Liver (tissue), 9 donors: ENCODE data around the gene SDK2. TPM values are rescaled to one million over a fixed set of nuclear protein-coding genes. Genes with fewer than 3 reads are reported as not detected.

Experiments used
- DNase-seq: peaks from one replicate; pipeline ENCODE4 v3.0.0-alpha.2; 2017; ENCODE audit warnings: low spot score
- H3K27ac ChIP-seq, 2 donors: one replicate each; pipeline ENCODE4 v1.7.0; 2013; ENCODE audit warnings: inconsistent platforms in 2 of 2, low read length in 2 of 2, control low read depth in 1 of 2, low read depth in 1 of 2, mild to moderate bottlenecking in 1 of 2
- H3K27me3 ChIP-seq, 4 donors: one replicate each; pipeline versions ENCODE4 v1.6.1 to v1.7.0; 2013; ENCODE audit warnings: low read length in 3 of 4, inconsistent platforms in 1 of 4, mild to moderate bottlenecking in 1 of 4, moderate library complexity in 1 of 4; ENCODE audit not compliant: control insufficient read depth in 4 of 4, insufficient read depth in 4 of 4
- H3K36me3 ChIP-seq, 4 donors: one replicate each; pipeline versions ENCODE4 v1.6.1 to v1.7.0; 2013; ENCODE audit warnings: low read length in 3 of 4, mild to moderate bottlenecking in 3 of 4, low read depth in 1 of 4, moderate library complexity in 1 of 4; ENCODE audit not compliant: control insufficient read depth in 4 of 4, insufficient read depth in 3 of 4
- H3K4me1 ChIP-seq, 4 donors: one replicate each; pipeline versions ENCODE4 v1.6.1 to v1.7.0; 2013; ENCODE audit warnings: low read length in 3 of 4, mild to moderate bottlenecking in 3 of 4, moderate library complexity in 1 of 4; ENCODE audit not compliant: control insufficient read depth in 4 of 4, insufficient read depth in 4 of 4
- H3K4me3 ChIP-seq, 3 donors: one replicate each; pipeline versions ENCODE4 v1.6.1 to v1.7.0; 2013; ENCODE audit warnings: low read length in 3 of 3, control low read depth in 1 of 3, low read depth in 1 of 3, mild to moderate bottlenecking in 1 of 3
- H3K9ac ChIP-seq, 2 donors: one replicate each; pipeline ENCODE4 v1.7.0; 2013; ENCODE audit warnings: low read length in 2 of 2, mild to moderate bottlenecking in 2 of 2, moderate library complexity in 2 of 2, control low read depth in 1 of 2, low read depth in 1 of 2
- H3K9me3 ChIP-seq, 4 donors: one replicate each; pipeline versions ENCODE4 v1.6.1 to v1.7.0; 2013; ENCODE audit warnings: low read length in 3 of 4; ENCODE audit not compliant: control insufficient read depth in 4 of 4
- EGR1 ChIP-seq, 2 donors: IDR thresholded peaks; 2 replicates each; pipeline ENCODE4 v1.6.1; 2016 to 2018; ENCODE audit warnings: antibody characterized with exemption in 2 of 2, low read depth in 2 of 2
- FOXA1 ChIP-seq: IDR thresholded peaks from 2 replicates; pipeline ENCODE4 v1.6.1; 2016; ENCODE audit warnings: antibody characterized with exemption
- FOXA2 ChIP-seq: IDR thresholded peaks from 2 replicates; pipeline ENCODE4 v1.6.1; 2016; ENCODE audit warnings: antibody characterized with exemption
- GABPA ChIP-seq, 2 donors: IDR thresholded peaks in 1 of 2; conservative IDR thresholded peaks in 1 of 2; 2 replicates each; pipeline ENCODE4 v1.6.1; 2016; ENCODE audit warnings: antibody characterized with exemption in 2 of 2, mild to moderate bottlenecking in 1 of 2, moderate library complexity in 1 of 2
- HNF4A ChIP-seq, 2 donors: conservative IDR thresholded peaks; 2 replicates each; pipeline ENCODE4 v1.6.1; 2016; ENCODE audit warnings: antibody characterized with exemption in 2 of 2, mild to moderate bottlenecking in 2 of 2
- HNF4G ChIP-seq: IDR thresholded peaks from 2 replicates; pipeline ENCODE4 v1.6.1; 2016; ENCODE audit warnings: antibody characterized with exemption
- JUND ChIP-seq, 2 donors: IDR thresholded peaks; 2 replicates each; pipeline ENCODE4 v1.6.1; 2016; ENCODE audit warnings: antibody characterized with exemption in 2 of 2
- MAX ChIP-seq: IDR thresholded peaks from 2 replicates; pipeline ENCODE4 v1.6.1; 2016; ENCODE audit warnings: antibody characterized with exemption
- NR2F2 ChIP-seq: IDR thresholded peaks from 2 replicates; pipeline ENCODE4 v1.6.1; 2016; ENCODE audit warnings: antibody characterized with exemption
- RAD21 ChIP-seq, 2 donors: IDR thresholded peaks; 2 replicates each; pipeline ENCODE4 v1.6.1; 2016; ENCODE audit warnings: antibody characterized with exemption in 2 of 2, mild to moderate bottlenecking in 2 of 2
- REST ChIP-seq: IDR thresholded peaks from 2 replicates; pipeline ENCODE4 v1.6.1; 2016; ENCODE audit warnings: antibody characterized with exemption, mild to moderate bottlenecking
- RXRA ChIP-seq, 2 donors: IDR thresholded peaks; 2 replicates each; pipeline ENCODE4 v1.6.1; 2017 to 2018; ENCODE audit warnings: antibody characterized with exemption in 2 of 2, mild to moderate bottlenecking in 1 of 2
- SP1 ChIP-seq: IDR thresholded peaks from 2 replicates; pipeline ENCODE4 v1.6.1; 2018; ENCODE audit warnings: antibody characterized with exemption, mild to moderate bottlenecking
- TAF1 ChIP-seq: conservative IDR thresholded peaks from 2 replicates; pipeline ENCODE4 v1.6.1; 2016; ENCODE audit warnings: antibody characterized with exemption, mild to moderate bottlenecking
- YY1 ChIP-seq: IDR thresholded peaks from 2 replicates; pipeline ENCODE4 v1.6.1; 2016; ENCODE audit warnings: antibody characterized with exemption, mild to moderate bottlenecking
- ZBTB33 ChIP-seq: IDR thresholded peaks from 2 replicates; pipeline ENCODE4 v1.6.1; 2016; ENCODE audit warnings: antibody characterized with exemption
- WGBS: extraction: QIAGEN DNeasy Blood & Tissue Kit; methylation state at CpG from one replicate; pipeline ENCODE4 v1.1.7; 2013; 5-methylcytosine and 5-hydroxymethylcytosine counted together
- polyA plus RNA-seq, 2 donors: library from polyadenylated mRNA; stranded (reverse) in 1 of 2; unstranded in 1 of 2; fragments of 200-250 nt in 1 of 2; fragments of >200 nt in 1 of 2; fragmentation: Nextera tagmentation in 1 of 2; extraction: Ambion mirVana in 1 of 2; gene quantifications; one replicate each; pipeline versions ENCODE4 v1.2.1 to v1.2.3, GENCODE V29; 2013 to 2015
- total RNA-seq, 2 donors: library from RNA; depleted of rRNA; stranded (reverse); fragments of >200 nt; gene quantifications; one replicate each; pipeline ENCODE4 v1.2.3, GENCODE V29; 2014
- donor health status: healthy.
- donor health status: healthy.
- donor health status: healthy.
- donor health status: healthy.
- donor health status: healthy.

Gene SDK2
- total and polyA plus RNA-seq, 4 donors: 0.05 to 0.42 (median 0.10) TPM

- H3K4me1 ChIP-seq: no peaks in the 10 kb centered on the region
- WGBS: 81% methylated on average over 3 of the region's 3 CpGs
- no peak overlapping the region for H3K4me3 ChIP-seq
- no peak overlapping the region for H3K27ac ChIP-seq
- TF ChIP-seq GABPA (IDR thresholded peaks at IDR 0.05 in 1 of 2, conservative IDR thresholded peaks at IDR 0.05 in 1 of 2) (no peak), ZBTB33 (no peak), SP1 (no peak), YY1 (no peak), RXRA (IDR thresholded peaks at IDR 0.05) (no peak), TAF1 (no peak), REST (no peak), NR2F2 (no peak), FOXA1 (no peak)
- H3K36me3 ChIP-seq: no peaks in the 10 kb centered on the region
- H3K9me3 ChIP-seq: peaks cover 0 to 3% (median 0%) of the 10 kb centered on the region in 4 donors
- DNase-seq: no peak
- no peak overlapping the region for H3K9ac ChIP-seq
- peaks cover 0 to 4% (median 0%) of the 10 kb centered on the region in 4 donors for H3K27me3 ChIP-seq
Observed at GRCh38 chr17:73452009-73452408, 192.2 kb downstream of the SDK2 start.

- DNase-seq: no peak
- Histone ChIP-seq H3K27ac (no peak overlapping the region), H3K36me3 (no peaks in the 10 kb centered on the region), H3K27me3 (peaks cover 0 to 4% (median 0%) of the 10 kb centered on the region in 4 donors), H3K9me3 (no peaks in the 10 kb centered on the region), H3K9ac (no peak overlapping the region), H3K4me1 (no peaks in the 10 kb centered on the region), H3K4me3 (no peak overlapping the region)
- whole genome bisulfite sequencing: 82% methylated on average over 18 of the region's 18 CpGs
- TF ChIP-seq REST: no peak
- TF ChIP-seq ZBTB33: no peak
- no peak for TF ChIP-seq HNF4G
- no peak for TF ChIP-seq JUND (IDR thresholded peaks at IDR 0.05)
- TF ChIP-seq RXRA (IDR thresholded peaks at IDR 0.05): no peak
- TF ChIP-seq GABPA (IDR thresholded peaks at IDR 0.05 in 1 of 2, conservative IDR thresholded peaks at IDR 0.05 in 1 of 2): no peak
- TF ChIP-seq FOXA1: no peak
- TF ChIP-seq HNF4A (conservative IDR thresholded peaks at IDR 0.05): no peak
- TF ChIP-seq MAX: no peak
- TF ChIP-seq YY1: no peak
- no peak for TF ChIP-seq FOXA2
- no peak for TF ChIP-seq TAF1
- TF ChIP-seq EGR1 (IDR thresholded peaks at IDR 0.05; ENCODE audit: low read depth in 2 of 2): no peak
- no peak for TF ChIP-seq RAD21 (IDR thresholded peaks at IDR 0.05)
- no peak for TF ChIP-seq SP1
Observed at GRCh38 chr17:73447319-73447718, 196.9 kb downstream of the SDK2 start.
